ENCODE data around the gene EXOC4. TPM values are rescaled to one million over a fixed set of nuclear protein-coding genes. Genes with fewer than 3 reads are reported as not detected.
"Not testable (repeated sequence)": the region's sequence is repeated elsewhere in the genome, so short reads cannot be mapped to it uniquely, and the experiment has no call there.

EXOC4 gene
- total and polyA plus RNA-seq, 12 donors, result 7.5 to 41.7 (median 34.6) TPM

DNA sequence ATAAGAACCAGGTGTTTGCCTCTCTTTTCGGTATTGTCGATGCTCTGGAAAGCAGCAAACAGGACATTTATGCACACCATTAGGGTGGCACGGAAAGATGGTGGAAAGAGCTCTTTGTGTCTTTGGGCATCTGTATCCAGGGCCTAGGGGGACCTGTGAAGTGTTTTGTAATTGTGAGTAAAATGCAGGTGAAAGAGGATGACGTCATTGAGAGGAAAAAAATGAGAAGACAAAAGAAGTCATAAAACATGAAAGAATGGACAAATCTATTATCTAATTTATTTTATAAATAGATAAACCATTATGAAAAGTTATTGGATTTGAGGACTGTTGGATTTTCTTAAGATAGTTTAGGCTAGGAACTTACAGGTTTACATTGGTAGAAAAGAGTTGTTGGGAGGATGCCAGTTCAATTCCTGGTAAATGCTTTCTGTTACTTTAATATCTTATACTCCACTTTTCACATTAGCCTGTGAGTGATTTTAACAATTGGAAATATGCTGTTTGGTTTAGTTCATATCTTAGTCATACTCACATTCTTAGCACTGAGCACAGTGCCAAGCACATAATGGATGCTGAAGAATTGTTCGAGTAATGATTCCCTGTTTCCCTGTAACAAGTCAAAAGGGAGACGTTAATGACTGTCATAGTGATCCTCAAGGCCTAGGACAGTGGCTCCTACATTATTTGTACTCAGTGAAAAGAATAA is 62.6 kb downstream of the EXOC4 start:
- ATAC-seq, result no peak
- H3K36me3 ChIP-seq, result peaks cover 0 to 28% (median 7%) of the 10 kb centered on the region in 9 donors
- H3K4me1 ChIP-seq, result peaks cover 0 to 11% (median 3%) of the 10 kb centered on the region in 9 donors
- H3K27ac ChIP-seq, result no peak overlapping the region
- intact Hi-C loops (cut with DNase I), result no loop called here
- H3K4me3 ChIP-seq, result no peak overlapping the region
- H3K9me3 ChIP-seq, result no peaks in the 10 kb centered on the region
- 85 to 91% methylated on average over 6 of the region's 6 CpGs for WGBS, 2 donors
- TF ChIP-seq, protein P1, sequence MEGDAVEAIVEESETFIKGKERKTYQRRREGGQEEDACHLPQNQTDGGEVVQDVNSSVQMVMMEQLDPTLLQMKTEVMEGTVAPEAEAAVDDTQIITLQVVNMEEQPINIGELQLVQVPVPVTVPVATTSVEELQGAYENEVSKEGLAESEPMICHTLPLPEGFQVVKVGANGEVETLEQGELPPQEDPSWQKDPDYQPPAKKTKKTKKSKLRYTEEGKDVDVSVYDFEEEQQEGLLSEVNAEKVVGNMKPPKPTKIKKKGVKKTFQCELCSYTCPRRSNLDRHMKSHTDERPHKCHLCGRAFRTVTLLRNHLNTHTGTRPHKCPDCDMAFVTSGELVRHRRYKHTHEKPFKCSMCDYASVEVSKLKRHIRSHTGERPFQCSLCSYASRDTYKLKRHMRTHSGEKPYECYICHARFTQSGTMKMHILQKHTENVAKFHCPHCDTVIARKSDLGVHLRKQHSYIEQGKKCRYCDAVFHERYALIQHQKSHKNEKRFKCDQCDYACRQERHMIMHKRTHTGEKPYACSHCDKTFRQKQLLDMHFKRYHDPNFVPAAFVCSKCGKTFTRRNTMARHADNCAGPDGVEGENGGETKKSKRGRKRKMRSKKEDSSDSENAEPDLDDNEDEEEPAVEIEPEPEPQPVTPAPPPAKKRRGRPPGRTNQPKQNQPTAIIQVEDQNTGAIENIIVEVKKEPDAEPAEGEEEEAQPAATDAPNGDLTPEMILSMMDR (IDR thresholded peaks at IDR 0.05), result no peak
- no peaks in the 10 kb centered on the region for H3K27me3 ChIP-seq
- no peak for DNase-seq

DNA sequence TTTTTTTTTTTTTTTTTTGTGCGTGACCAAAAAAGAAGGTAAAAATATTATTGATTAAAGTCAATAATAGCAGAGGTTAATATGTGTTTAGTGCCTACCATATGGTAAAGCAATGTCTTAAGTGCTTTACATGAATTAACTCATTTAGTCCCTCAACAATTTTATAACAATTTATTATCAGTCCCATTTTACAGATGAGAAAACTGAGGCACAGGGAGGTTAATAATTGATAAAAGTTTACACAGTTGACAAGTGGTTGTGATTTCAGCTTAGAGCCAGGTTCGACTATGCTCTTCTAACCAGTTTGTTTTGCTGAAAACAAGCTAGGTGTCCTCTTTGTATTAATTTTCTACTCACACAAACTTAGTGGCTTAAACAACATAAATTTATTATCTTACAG is 67.0 kb downstream of the EXOC4 start:
- H3K36me3 ChIP-seq, result peaks cover 0 to 51% (median 11%) of the 10 kb centered on the region in 9 donors
- TF ChIP-seq, protein P1 (IDR thresholded peaks at IDR 0.05), result no peak
- no peak overlapping the region for H3K4me3 ChIP-seq
- peaks cover 0 to 27% (median 0%) of the 10 kb centered on the region in 11 donors for H3K9me3 ChIP-seq
- H3K4me1 ChIP-seq, result peaks cover 0 to 10% (median 0%) of the 10 kb centered on the region in 9 donors
- no peak overlapping the region for H3K27ac ChIP-seq
- WGBS, 2 donors, result 95 to 100% methylated on average over 2 of the region's 2 CpGs
- intact Hi-C loops (cut with DNase I), result no loop called here
- DNase-seq (no peak), ATAC-seq (no peak)
- no peaks in the 10 kb centered on the region for H3K27me3 ChIP-seq

DNA sequence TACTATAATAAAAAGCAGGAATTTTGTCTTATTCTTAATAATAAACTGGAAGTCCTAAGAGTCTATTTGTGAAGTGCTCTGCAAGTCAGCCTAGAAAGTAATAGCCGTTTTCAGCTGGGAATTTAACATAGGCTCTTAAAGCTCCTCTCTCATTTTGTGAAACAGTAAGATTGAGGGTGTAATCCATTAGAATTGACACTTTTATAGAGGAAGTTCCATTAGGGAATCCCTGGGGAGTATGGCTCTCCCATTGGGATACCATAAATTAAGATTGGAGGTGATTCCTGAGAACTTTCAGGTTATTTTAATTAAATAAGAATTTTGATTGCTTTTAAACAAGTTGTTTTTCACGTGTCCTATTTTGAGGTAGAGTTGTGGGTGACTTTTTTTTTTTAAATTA is 68.0 kb downstream of the EXOC4 start:
- H3K9me3 ChIP-seq, result peaks cover 0 to 33% (median 0%) of the 10 kb centered on the region in 11 donors
- no peaks in the 10 kb centered on the region for H3K27me3 ChIP-seq
- no peak overlapping the region for H3K27ac ChIP-seq
- H3K4me1 ChIP-seq, result peaks cover 0 to 5% (median 0%) of the 10 kb centered on the region in 9 donors
- WGBS, 2 donors, result 90 to 98% methylated on average over 2 of the region's 2 CpGs
- no peak overlapping the region for H3K4me3 ChIP-seq
- DNase-seq (no peak), ATAC-seq (no peak)
- TF ChIP-seq, protein P1 (IDR thresholded peaks at IDR 0.05), result no peak
- intact Hi-C loops (cut with DNase I), result no loop called here
- peaks cover 0 to 51% (median 11%) of the 10 kb centered on the region in 9 donors for H3K36me3 ChIP-seq

DNA sequence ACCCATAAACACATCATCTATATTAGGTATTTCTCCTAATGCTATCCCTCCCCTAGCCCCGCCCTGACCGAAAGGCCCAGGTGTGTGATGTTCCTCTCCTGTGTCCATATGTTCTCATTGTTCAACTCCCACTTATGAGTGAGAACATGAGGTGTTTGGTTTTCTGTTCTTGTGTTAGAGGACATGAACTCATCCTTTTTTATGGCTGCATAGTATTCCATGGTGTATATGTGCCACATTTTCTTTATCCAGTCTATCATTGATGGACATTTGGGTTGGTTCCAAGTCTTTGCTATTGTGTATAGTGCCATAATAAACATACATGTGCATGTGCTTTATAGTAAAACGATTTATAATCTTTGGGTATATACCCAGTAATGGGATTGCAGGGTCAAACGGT is 68.5 kb downstream of the EXOC4 start:
- H3K4me3 ChIP-seq; intact Hi-C loops (cut with DNase I); DNase-seq; ATAC-seq; H3K4me1 ChIP-seq; H3K27ac ChIP-seq; H3K27me3 ChIP-seq: not testable (repeated sequence)
- H3K9me3 ChIP-seq, result peaks cover 0 to 38% (median 0%) of the 10 kb centered on the region in 11 donors
- WGBS, 2 donors, result 96 to 98% methylated on average over 4 of the region's 4 CpGs
- H3K36me3 ChIP-seq, result peaks cover 0 to 52% (median 11%) of the 10 kb centered on the region in 9 donors

DNA sequence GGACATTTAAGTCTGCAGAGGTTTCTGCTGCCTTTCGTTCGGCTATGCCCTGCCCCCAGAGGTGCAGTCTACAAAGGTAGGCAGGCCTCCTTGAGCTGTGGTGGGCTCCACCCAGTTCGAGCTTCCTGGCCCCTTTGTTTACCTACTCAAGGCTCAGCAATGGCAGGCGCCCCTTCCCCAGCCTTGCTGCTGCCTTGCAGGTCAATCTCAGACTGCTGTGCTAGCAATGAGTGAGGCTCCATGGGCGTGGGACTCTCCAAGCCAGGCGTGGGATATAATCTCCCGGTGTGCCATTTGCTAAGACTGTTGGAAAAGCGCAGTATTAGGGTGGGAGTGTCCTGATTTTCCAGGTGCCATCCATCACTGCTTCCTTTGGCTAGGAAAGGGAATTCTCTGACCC is 73.9 kb downstream of the EXOC4 start:
- not testable (repeated sequence) for H3K4me3 ChIP-seq, H3K4me1 ChIP-seq, H3K27me3 ChIP-seq, H3K27ac ChIP-seq, ATAC-seq, DNase-seq
- H3K9me3 ChIP-seq, result peaks cover 0 to 37% (median 2%) of the 10 kb centered on the region in 11 donors
- 98 to 99% methylated on average over 8 of the region's 8 CpGs for WGBS, 2 donors
- peaks cover 0 to 23% (median 3%) of the 10 kb centered on the region in 9 donors for H3K36me3 ChIP-seq
- intact Hi-C loops (cut with DNase I), result loop anchor here in 1 of 10 donors (2.0 kb wide), 1 partner anchor 20 kb away; no protein-coding TSS in a partner anchor

DNA sequence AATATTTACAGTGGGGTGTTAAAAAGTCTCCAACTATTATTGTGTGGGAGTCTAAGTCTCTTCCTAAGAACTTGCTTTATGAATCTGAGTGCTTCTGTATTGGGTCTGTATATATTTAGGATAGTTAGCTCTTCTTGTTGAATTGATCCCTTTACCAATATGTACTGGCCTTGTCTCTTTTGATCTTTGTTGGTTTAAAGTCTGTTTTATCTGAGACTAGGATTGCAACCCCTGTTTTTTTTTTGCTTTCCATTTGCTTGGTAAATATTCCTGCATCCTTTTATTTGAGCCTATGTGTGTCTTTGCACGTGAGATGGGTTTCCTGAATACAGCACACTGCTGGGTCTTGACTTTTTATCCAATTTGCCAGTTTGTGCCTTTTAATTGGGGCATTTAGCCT is 75.1 kb downstream of the EXOC4 start:
- Histone ChIP-seq H3K9me3 (peaks cover 0 to 27% (median 2%) of the 10 kb centered on the region in 11 donors), H3K36me3 (peaks cover 0 to 22% (median 3%) of the 10 kb centered on the region in 9 donors)
- H3K4me3 ChIP-seq; DNase-seq; ATAC-seq; H3K27ac ChIP-seq; intact Hi-C loops (cut with DNase I); H3K27me3 ChIP-seq; H3K4me1 ChIP-seq: not testable (repeated sequence)
- 90 to 93% methylated on average over 1 of the region's 1 CpG for WGBS, 2 donors

Measured in heart right ventricle (tissue), 16 donors.